Sigmoid colon (tissue), 4 donors: ENCODE data around the gene COLEC12.

Experiments used
- EP300 ChIP-seq, 4 donors: sonication (generic); formaldehyde crosslinking; IDR thresholded peaks; one replicate each; pipeline ENCODE4 v1.6.1; 2017; ENCODE audit warnings: antibody characterized with exemption in 4 of 4
- POLR2A ChIP-seq, 2 donors: fragments of 450-650 bp; IDR thresholded peaks; one replicate each; pipeline ENCODE4 v1.6.1; 2016; ENCODE audit warnings: antibody characterized with exemption in 2 of 2, mild to moderate bottlenecking in 2 of 2, moderate library complexity in 2 of 2
- POLR2AphosphoS5 ChIP-seq, 4 donors: sonication (generic); formaldehyde crosslinking; IDR thresholded peaks; one replicate each; pipeline ENCODE4 v1.6.1; 2017; ENCODE audit warnings: antibody characterized with exemption in 4 of 4
- TF ChIP-seq, protein P1 (sequence below), 4 experiments: fragments of 450-650 bp in 3 of 4; fragments of 200-600 bp in 1 of 4; IDR thresholded peaks; one replicate each; pipeline ENCODE4 v1.5.1; 2016 to 2019; ENCODE audit warnings: antibody characterized with exemption in 4 of 4, mild to moderate bottlenecking in 3 of 4, moderate library complexity in 2 of 4

DNA sequence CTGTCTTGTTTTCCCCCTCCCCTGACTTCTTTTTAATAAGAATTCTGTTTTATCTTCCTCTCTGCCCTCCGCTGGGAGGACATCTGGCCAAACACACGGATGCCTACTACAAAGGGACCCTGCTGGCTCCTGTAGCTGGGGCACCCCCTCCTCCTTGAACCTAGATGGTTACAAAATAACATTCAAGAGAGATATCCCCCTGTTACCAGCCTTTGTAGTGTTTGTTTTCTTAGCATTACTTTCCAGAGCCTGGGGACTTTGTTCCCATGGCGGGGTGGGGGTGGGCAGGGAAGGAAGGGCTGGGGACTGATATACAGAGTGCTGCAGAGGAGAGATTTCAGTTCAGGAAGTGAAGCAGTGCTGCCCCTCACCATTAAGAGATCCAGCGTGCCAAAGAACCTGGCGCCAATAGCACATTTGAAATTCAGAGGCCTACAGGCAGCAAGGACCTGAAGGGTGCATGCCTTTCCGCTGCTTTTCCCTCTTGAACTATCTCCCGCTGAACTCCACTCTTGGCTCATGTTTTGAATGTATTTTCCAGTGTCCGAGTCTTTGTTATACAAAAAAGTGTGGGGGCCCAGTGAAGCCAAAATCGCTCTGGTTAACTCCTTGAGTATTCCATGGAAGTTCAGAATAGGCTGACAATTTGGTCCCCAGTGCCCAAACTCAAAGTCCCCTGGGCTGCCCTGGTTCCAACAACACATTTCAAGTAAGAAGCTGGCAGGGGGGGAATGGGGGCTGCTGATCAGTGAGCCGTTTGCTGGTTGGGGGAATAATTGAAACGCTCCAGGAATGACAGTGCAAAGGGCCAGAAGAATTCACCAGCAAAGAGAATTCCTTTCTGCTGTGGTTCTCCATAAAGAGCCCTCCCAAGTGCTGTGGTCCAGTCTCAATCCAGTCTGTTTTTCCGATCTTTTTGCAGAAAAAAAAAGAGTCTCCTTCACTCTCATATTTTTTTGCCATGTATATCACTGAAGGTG lies 137.9 kb downstream of the COLEC12 start:
- TF ChIP-seq, protein P1, sequence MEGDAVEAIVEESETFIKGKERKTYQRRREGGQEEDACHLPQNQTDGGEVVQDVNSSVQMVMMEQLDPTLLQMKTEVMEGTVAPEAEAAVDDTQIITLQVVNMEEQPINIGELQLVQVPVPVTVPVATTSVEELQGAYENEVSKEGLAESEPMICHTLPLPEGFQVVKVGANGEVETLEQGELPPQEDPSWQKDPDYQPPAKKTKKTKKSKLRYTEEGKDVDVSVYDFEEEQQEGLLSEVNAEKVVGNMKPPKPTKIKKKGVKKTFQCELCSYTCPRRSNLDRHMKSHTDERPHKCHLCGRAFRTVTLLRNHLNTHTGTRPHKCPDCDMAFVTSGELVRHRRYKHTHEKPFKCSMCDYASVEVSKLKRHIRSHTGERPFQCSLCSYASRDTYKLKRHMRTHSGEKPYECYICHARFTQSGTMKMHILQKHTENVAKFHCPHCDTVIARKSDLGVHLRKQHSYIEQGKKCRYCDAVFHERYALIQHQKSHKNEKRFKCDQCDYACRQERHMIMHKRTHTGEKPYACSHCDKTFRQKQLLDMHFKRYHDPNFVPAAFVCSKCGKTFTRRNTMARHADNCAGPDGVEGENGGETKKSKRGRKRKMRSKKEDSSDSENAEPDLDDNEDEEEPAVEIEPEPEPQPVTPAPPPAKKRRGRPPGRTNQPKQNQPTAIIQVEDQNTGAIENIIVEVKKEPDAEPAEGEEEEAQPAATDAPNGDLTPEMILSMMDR (IDR thresholded peaks at IDR 0.05) = no peak
- TF ChIP-seq POLR2A (IDR thresholded peaks at IDR 0.05) = no peak
- TF ChIP-seq POLR2AphosphoS5 (IDR thresholded peaks at IDR 0.05) = no peak
- no peak for TF ChIP-seq EP300 (IDR thresholded peaks at IDR 0.05)
